NB4 (cell line): ENCODE measurements around the gene SYNE1.

Experiments used
- DNase-seq: peaks from one replicate; pipeline ENCODE4 v3.0.0; 2010; ENCODE audit warnings: low read depth
- H3K4me3 ChIP-seq: one replicate; pipeline ENCODE4 v1.5.1; 2011; ENCODE audit warnings: mild to moderate bottlenecking, low read depth, low read length, moderate library complexity
- MYC ChIP-seq: IDR thresholded peaks from 2 replicates; pipeline ENCODE4 v1.6.1; 2011; ENCODE audit warnings: low read depth, low read length
- POLR2A ChIP-seq: IDR thresholded peaks from 2 replicates; pipeline ENCODE4 v1.6.1; 2011; ENCODE audit warnings: mild to moderate bottlenecking; ENCODE audit not compliant: insufficient read length; ENCODE audit errors: extremely low read depth
- TF ChIP-seq, protein P1 (sequence below): IDR thresholded peaks from one replicate; pipeline ENCODE4 v1.5.1; 2012; ENCODE audit warnings: low read depth, low read length
- TF ChIP-seq, protein P2 (sequence below): IDR thresholded peaks from 2 replicates; pipeline ENCODE4 v1.6.1; 2011; ENCODE audit warnings: low read depth, low read length

The SYNE1 gene

DNA sequence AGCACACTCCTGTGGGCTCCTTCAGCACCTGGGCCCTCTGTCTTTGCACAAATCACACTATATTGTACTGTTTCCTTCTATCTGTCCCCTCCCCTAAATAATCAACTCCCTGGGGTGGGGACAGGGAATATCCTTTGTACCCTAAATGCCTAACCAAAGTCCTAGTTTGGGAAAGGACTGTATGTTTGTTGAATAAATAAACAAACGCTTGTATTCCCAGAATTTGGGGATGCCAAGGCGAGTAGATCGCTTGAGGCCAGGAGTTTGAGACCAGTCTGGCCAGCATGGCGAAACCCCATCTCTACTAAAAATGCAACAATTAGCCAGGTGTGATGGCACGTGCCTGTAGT lies 322.7 kb downstream of the SYNE1 start:
- no peak for TF ChIP-seq POLR2A
- TF ChIP-seq, protein P1, sequence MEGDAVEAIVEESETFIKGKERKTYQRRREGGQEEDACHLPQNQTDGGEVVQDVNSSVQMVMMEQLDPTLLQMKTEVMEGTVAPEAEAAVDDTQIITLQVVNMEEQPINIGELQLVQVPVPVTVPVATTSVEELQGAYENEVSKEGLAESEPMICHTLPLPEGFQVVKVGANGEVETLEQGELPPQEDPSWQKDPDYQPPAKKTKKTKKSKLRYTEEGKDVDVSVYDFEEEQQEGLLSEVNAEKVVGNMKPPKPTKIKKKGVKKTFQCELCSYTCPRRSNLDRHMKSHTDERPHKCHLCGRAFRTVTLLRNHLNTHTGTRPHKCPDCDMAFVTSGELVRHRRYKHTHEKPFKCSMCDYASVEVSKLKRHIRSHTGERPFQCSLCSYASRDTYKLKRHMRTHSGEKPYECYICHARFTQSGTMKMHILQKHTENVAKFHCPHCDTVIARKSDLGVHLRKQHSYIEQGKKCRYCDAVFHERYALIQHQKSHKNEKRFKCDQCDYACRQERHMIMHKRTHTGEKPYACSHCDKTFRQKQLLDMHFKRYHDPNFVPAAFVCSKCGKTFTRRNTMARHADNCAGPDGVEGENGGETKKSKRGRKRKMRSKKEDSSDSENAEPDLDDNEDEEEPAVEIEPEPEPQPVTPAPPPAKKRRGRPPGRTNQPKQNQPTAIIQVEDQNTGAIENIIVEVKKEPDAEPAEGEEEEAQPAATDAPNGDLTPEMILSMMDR, result no peak
- no peak for TF ChIP-seq MYC
- TF ChIP-seq, protein P2, sequence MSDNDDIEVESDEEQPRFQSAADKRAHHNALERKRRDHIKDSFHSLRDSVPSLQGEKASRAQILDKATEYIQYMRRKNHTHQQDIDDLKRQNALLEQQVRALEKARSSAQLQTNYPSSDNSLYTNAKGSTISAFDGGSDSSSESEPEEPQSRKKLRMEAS, result no peak
- no peak for DNase-seq
- no peak overlapping the region for H3K4me3 ChIP-seq

DNA sequence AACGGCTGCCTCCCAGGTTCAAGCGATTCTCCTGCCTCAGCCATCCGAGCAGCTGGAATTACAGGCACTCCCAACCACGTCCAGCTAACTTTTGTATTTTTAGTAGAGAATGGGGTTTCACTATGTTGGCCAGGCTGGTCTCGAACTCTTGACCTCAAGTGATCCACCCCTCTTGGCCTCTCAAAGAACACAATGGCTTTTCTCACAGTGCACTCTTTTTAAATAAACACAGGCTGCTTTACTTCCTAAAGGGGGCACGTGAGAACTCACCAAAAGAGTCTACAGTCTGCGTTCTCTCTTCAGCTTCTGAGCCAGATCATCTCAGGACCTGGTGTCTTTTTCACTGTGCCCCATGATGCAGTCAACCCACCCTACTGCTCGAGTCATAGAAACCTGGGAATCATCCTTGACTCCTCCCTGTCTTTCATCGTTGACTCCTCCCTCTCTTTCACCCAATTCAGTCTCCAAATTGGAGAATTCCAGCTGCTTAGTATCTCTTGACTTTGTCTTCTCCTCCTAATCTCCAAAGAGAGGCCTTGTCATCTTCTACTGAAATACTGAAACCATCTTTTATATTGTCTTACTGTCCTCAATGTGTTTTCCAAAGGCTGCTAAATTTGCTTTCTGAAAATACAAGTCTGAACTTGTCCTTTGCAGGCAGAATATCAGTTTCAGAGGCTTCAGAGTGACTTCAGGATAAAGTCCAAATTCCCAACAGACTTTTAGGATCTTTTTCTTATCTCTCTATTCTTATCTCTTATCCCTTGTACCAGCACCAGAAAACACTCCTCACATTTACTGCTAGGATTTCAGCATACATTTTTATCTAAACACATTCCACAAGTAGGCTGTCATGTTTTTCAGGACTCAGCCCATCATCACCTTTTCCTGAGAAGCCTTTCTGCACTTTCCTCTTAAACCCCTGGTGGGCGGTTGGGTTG lies 323.4 kb downstream of the SYNE1 start:
- TF ChIP-seq, protein P1, result no peak
- TF ChIP-seq, protein P2, result no peak
- TF ChIP-seq POLR2A (no peak), MYC (no peak)
- no peak overlapping the region for H3K4me3 ChIP-seq
- no peak for DNase-seq

DNA sequence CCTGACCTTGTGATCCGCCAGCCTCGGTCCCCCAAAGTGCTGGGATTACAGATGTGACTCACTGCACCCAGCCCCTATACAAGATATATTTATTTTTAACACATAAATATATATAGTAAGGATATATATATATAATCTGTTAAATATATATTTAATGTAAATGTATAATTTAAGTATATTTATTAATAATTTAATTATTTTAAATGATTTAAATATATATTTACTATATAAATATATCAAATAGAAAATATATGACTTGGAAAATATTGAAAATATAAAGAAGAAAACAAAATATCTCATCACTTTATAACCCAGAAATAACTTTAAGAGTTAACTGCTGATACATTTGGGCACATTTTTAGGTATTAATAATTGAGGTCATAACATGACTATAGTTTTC lies 324.7 kb downstream of the SYNE1 start:
- no peak overlapping the region for H3K4me3 ChIP-seq
- DNase-seq, result no peak
- TF ChIP-seq MYC (no peak), POLR2A (no peak)
- TF ChIP-seq, protein P1, result no peak
- TF ChIP-seq, protein P2, result no peak

DNA sequence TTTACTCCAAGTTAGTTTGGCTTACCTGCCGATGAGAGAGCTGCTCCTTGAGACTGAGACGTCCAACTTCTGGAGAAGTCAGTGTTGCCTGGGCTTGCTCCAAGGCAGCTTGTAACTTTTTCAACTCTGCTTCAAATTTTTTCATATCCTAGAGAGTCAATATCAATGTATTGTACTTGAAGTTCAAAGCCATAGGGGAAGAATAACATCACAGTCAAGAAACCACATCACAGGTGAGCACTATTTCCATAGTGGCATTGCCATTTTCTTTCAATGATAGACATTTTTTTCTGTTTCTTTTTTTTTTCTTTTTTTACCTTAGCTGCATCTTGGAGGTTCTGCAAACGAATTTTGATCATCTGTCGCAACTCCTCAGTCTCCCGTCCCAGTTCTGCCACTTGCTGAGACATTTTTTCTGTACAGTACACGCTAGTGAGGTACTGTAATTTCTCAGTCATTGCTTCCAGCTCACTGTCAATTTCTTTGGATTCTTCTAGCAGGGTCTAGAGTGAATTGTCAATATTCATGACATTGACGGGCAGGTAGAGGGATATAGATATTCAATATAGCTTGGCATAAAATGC lies 326.7 kb downstream of the SYNE1 start:
- no peak overlapping the region for H3K4me3 ChIP-seq
- TF ChIP-seq, protein P2, result no peak
- TF ChIP-seq MYC (no peak), POLR2A (no peak)
- TF ChIP-seq, protein P1, result no peak
- DNase-seq, result no peak

DNA sequence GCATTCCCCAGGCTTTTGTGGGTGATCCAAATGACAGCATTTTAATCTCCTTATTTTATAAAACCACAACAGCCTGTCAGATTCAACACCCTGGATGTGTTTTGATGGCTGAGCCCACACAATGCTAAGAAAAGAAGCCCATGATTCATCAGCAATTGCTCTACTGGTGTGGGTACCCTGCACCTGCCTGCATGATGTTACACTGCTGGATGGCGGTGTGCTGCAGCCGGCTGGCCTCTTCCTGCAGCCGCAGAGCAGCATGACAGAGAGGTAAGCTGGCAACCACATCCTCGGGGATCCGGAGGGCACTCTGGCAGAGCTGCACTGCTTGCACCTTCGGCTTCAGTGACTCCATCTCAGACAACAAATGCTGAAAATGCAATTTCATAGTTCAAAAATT lies 327.5 kb downstream of the SYNE1 start:
- H3K4me3 ChIP-seq, result no peak overlapping the region
- DNase-seq, result peak; percentile 6
- TF ChIP-seq, protein P1, result no peak
- TF ChIP-seq MYC (no peak), POLR2A (no peak)
- TF ChIP-seq, protein P2, result no peak
